K562 (cell line): Measurements from ENCODE around the gene USP32. TPM values are rescaled to one million over a fixed set of nuclear protein-coding genes. Genes with fewer than 3 reads are reported as not detected.

ENCODE experiments used
- ATAC-seq: fragments of 200-7000 bp; cut with Tn5 transposase; 3 replicates; pipeline ENCODE4 v1.9.1; 2020; ENCODE audit warnings: moderate library complexity
- BruUV-seq: library from RNA; stranded (reverse); fragments of 400-500 nt; replicated peaks from 2 replicates; lab custom pipeline; 2021; lab: Mats Ljungman, UMichigan
- CTCF ChIA-PET: fragments of 300-600 bp; formaldehyde crosslinking; extraction: SDS; loops from one replicate; lab custom pipeline; 2021; ENCODE audit warnings: low intra/inter-chr PET ratio; lab: Yijun Ruan, JAX
- POLR2A ChIA-PET: fragments of 300-600, 350-650 bp; sonication (Branson Sonifier 250); formaldehyde crosslinking; extraction: SDS; loops from one replicate; lab custom pipeline; 2021; ENCODE audit warnings: antibody characterized with exemption, inconsistent platforms; lab: Yijun Ruan, JAX
- DNase-seq, 4 experiments: peaks; one replicate each; pipeline versions ENCODE4 v3.0.0 to v3.0.0-alpha.2; 2011 to 2018; ENCODE audit warnings: low spot score in 3 of 4, mixed read lengths in 3 of 4; ENCODE audit errors: extremely low read depth in 1 of 4
- FAIRE-seq: peaks from 2 replicates; lab custom pipeline; 2011; peaks lifted over from hg19 to GRCh38; lab: Jason Lieb, UNC
- H2AFZ ChIP-seq: 2 replicates; pipeline ENCODE4 v1.6.0; 2011; ENCODE audit warnings: low read depth, low read length, control low read depth, inconsistent platforms
- H3K27ac ChIP-seq: fragments of 200-600 bp; 3 replicates; pipeline ENCODE4 v1.8.0; 2011; ENCODE audit warnings: low read depth, mild to moderate bottlenecking, control low read depth, inconsistent platforms, low read length, moderate library complexity, mixed read lengths; ENCODE audit errors: extremely low read depth
- H3K27me3 ChIP-seq, 2 experiments: fragments of 300-600 bp in 1 of 2; 2 replicates in 1 of 2; 3 replicates in 1 of 2; pipeline versions ENCODE4 v1.6.0 to v1.8.0; 2011; ENCODE audit warnings: inconsistent platforms in 2 of 2, low read length in 2 of 2, mild to moderate bottlenecking in 1 of 2, mixed read lengths in 1 of 2, moderate library complexity in 1 of 2; ENCODE audit not compliant: control insufficient read depth in 2 of 2, insufficient read depth in 2 of 2
- H3K36me3 ChIP-seq: fragments of 300-600 bp; 3 replicates; pipeline ENCODE4 v1.8.0; 2011; ENCODE audit warnings: mild to moderate bottlenecking, low read length, inconsistent platforms; ENCODE audit not compliant: control insufficient read depth, insufficient read depth
- H3K4me1 ChIP-seq, 2 experiments: fragments of 200-600 bp in 1 of 2; replicated peaks in 1 of 2; 2 replicates in 1 of 2; 3 replicates in 1 of 2; pipeline versions ENCODE4 v1.5.1 to v1.8.0; 2011; ENCODE audit warnings: inconsistent platforms in 2 of 2, low read length in 2 of 2, mild to moderate bottlenecking in 1 of 2, mixed read lengths in 1 of 2, moderate library complexity in 1 of 2; ENCODE audit not compliant: control insufficient read depth in 2 of 2, insufficient read depth in 2 of 2
- H3K4me2 ChIP-seq: 2 replicates; pipeline ENCODE4 v1.6.1; 2011; ENCODE audit warnings: low read length, control low read depth, inconsistent platforms, mixed read lengths; ENCODE audit not compliant: insufficient read depth
- H3K4me3 ChIP-seq: fragments of 200-600 bp; sonication (generic), shearing (Covaris generic); 2 replicates; pipeline ENCODE4 v1.5.1; 2016; ENCODE audit warnings: control low read depth, inconsistent platforms
- H3K79me2 ChIP-seq: fragments of 200-600 bp; 3 replicates; pipeline ENCODE4 v1.8.0; 2011; ENCODE audit warnings: low read length, inconsistent platforms; ENCODE audit not compliant: control insufficient read depth, insufficient read depth
- H3K9ac ChIP-seq, 2 experiments: 2 replicates each; pipeline versions ENCODE4 v1.6.0 to v1.6.1; 2011; ENCODE audit warnings: low read depth in 2 of 2, low read length in 2 of 2, control low read depth in 1 of 2, inconsistent platforms in 1 of 2, mild to moderate bottlenecking in 1 of 2, mixed read lengths in 1 of 2; ENCODE audit not compliant: insufficient read depth in 1 of 2
- H3K9me1 ChIP-seq: one replicate; pipeline ENCODE4 v1.6.0; 2011; ENCODE audit warnings: inconsistent platforms, mild to moderate bottlenecking, low read length, moderate library complexity; ENCODE audit not compliant: control insufficient read depth, insufficient read depth
- H3K9me3 ChIP-seq: replicated peaks from 2 replicates; pipeline ENCODE4 v1.5.1; 2011; ENCODE audit warnings: low read depth, low read length, inconsistent platforms; ENCODE audit not compliant: control insufficient read depth, insufficient read depth
- H4K20me1 ChIP-seq: replicated peaks from 2 replicates; pipeline ENCODE4 v1.6.1; 2011; ENCODE audit warnings: low read length, inconsistent platforms, mixed read lengths; ENCODE audit not compliant: control insufficient read depth, insufficient read depth
- TCF7 ChIP-seq: sonication (generic); IDR thresholded peaks from 2 replicates; pipeline ENCODE4 v1.6.1; 2016; ENCODE audit warnings: antibody characterized with exemption, borderline replicate concordance
- WGBS: fragments of 100-300 bp; shearing (Covaris generic); methylation state at CpG from one replicate; pipeline ENCODE4 v1.1.6; 2016; ENCODE audit warnings: low coverage, mixed read lengths; ENCODE audit not compliant: insufficient coverage; ENCODE audit errors: missing lambda C conversion rate; 5-methylcytosine and 5-hydroxymethylcytosine counted together
- in situ Hi-C: fragments of 300-500 bp; cut with MboI; formaldehyde crosslinking; loops from 4 replicates; pipeline ENCODE4 v1.15.0; 2018; ENCODE audit warnings: inconsistent platforms, mixed read lengths
- intact Hi-C: fragments of 100-400 bp; cut with micrococcal nuclease; formaldehyde crosslinking; loops from 2 replicates; pipeline ENCODE4 v1.14.2; 2022
- polyA plus RNA-seq, 8 experiments: library from polyadenylated mRNA; depleted of rRNA in 4 of 8; stranded (reverse) in 5 of 8; unstranded in 3 of 8; fragments of >200 nt; fragmentation: Nextera tagmentation in 2 of 8; fragmentation: Illumina TruSeq in 1 of 8; extraction: Ambion mirVana in 2 of 8; extraction: Trizol in 1 of 8; gene quantifications; 2 replicates each; pipeline versions ENCODE4 v1.2.1 to v1.2.3, GENCODE V29; 2011 to 2014; ENCODE audit warnings: inconsistent platforms in 1 of 8, missing spikeins in 1 of 8
- total RNA-seq, 7 experiments: library from RNA; depleted of rRNA in 6 of 7; stranded (reverse); fragments of >200 nt in 6 of 7; fragmentation: Illumina TruSeq in 2 of 7; extraction: Trizol in 2 of 7; gene quantifications; 2 replicates each; pipeline versions ENCODE4 v1.2.1 to v1.2.3, GENCODE V29; 2011 to 2021; ENCODE audit warnings: low replicate concordance in 1 of 7
- TF ChIP-seq, protein P1 (sequence below), 3 experiments: fragments of 200-800 bp in 1 of 3; fragments of 250-450 bp in 1 of 3; fragments of 450-650 bp in 1 of 3; sonication (Bioruptor Pico) in 1 of 3; sonication (Bioruptor generic) in 1 of 3; formaldehyde crosslinking in 1 of 3; IDR thresholded peaks; 2 replicates each; pipeline versions ENCODE4 v1.6.1 to v1.8.0; 2016 to 2022; ENCODE audit warnings: mild to moderate bottlenecking in 2 of 3, missing genetic modification characterization in 2 of 3, missing compliant biosample characterization in 1 of 3, moderate library complexity in 1 of 3

USP32 gene
- total and polyA plus RNA-seq, 9 of the 15 experiments (the other 6 are each of a cell fraction or from before 2014, with no cell fraction given), result 18.0 to 69.3 (median 47.1) TPM

DNA sequence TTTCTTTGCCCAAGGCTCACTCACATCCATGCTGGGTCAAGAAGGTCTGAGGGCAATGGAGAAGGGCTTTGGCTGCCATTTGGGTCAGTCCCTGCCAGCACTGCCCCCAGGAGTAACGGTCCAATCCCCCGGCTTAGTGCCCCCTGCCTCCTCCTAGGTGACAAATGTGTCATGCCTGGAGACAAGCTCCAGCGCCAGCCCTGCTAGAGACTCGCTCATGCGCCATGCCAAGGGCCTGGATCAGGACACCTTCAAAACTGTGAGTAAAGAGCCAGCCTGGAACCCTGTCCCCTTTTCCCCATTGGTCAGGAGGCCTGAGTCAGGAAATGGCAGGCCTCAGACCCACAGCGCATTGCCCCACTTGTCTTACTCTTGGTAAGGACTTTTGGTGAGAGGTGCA, 33.7 kb upstream of the USP32 start:
- FAIRE-seq (no peak), DNase-seq (no peak), ATAC-seq (no peak)
- intact Hi-C loops (no loop called here), in situ Hi-C loops (loop anchor here (10.0 kb wide), 1 partner anchor 281 kb away; the partner anchor contains the start of gene CA4)
- Histone ChIP-seq H3K4me2 (no peak overlapping the region), H3K27me3 (peaks cover 11 to 23% of the 10 kb centered on the region in 2 experiments; a peak in 4 of 5 replicates), H2AFZ (no peak overlapping the region), H3K4me3 (no peak overlapping the region), H3K9me1 (no peaks in the 10 kb centered on the region), H3K9me3 (no peaks in the 10 kb centered on the region), H4K20me1 (no peaks in the 10 kb centered on the region), H3K27ac (no peak overlapping the region), H3K9ac (no peak overlapping the region), H3K79me2 (no peaks in the 10 kb centered on the region), H3K4me1 (peaks cover 0 to 16% of the 10 kb centered on the region in 2 experiments; a peak in 2 of 5 replicates), H3K36me3 (no peaks in the 10 kb centered on the region)
- no TSS peak for BruUV-seq
- WGBS, result 34% methylated on average over 6 of the region's 6 CpGs
- ChIA-PET CTCF (no interaction called here), POLR2A (interaction anchor here (0.7 to 0.9 kb wide), 2 partner anchors 28 to 44 kb away, joined by 3 to 5 read pairs; no protein-coding TSS in a partner anchor)
- TF ChIP-seq, protein P1, sequence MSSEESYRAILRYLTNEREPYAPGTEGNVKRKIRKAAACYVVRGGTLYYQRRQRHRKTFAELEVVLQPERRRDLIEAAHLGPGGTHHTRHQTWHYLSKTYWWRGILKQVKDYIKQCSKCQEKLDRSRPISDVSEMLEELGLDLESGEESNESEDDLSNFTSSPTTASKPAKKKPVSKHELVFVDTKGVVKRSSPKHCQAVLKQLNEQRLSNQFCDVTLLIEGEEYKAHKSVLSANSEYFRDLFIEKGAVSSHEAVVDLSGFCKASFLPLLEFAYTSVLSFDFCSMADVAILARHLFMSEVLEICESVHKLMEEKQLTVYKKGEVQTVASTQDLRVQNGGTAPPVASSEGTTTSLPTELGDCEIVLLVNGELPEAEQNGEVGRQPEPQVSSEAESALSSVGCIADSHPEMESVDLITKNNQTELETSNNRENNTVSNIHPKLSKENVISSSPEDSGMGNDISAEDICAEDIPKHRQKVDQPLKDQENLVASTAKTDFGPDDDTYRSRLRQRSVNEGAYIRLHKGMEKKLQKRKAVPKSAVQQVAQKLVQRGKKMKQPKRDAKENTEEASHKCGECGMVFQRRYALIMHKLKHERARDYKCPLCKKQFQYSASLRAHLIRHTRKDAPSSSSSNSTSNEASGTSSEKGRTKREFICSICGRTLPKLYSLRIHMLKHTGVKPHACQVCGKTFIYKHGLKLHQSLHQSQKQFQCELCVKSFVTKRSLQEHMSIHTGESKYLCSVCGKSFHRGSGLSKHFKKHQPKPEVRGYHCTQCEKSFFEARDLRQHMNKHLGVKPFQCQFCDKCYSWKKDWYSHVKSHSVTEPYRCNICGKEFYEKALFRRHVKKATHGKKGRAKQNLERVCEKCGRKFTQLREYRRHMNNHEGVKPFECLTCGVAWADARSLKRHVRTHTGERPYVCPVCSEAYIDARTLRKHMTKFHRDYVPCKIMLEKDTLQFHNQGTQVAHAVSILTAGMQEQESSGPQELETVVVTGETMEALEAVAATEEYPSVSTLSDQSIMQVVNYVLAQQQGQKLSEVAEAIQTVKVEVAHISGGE (CRISPR knock-in tag; IDR thresholded peaks at IDR 0.05), result peak in 1 of 3 experiments; percentile 49; a peak in 1 of 6 replicates
- no peak for TF ChIP-seq TCF7
